HEK293 (cell line): ENCODE data around the gene PLEKHA3.

Experiments used
- IKZF3 ChIP-seq: fragments of 450-650 bp; IDR thresholded peaks from 2 replicates; pipeline ENCODE4 v1.5.0; 2018; ENCODE audit warnings: missing biosample characterization, mild to moderate bottlenecking, missing genetic modification characterization, moderate library complexity
- REPIN1 ChIP-seq: fragments of 450-650 bp; formaldehyde crosslinking; IDR thresholded peaks from 2 replicates; pipeline ENCODE4 v1.5.1; 2017; ENCODE audit warnings: missing biosample characterization, missing genetic modification characterization, low read depth
- SETDB1 ChIP-seq: IDR thresholded peaks from one replicate; pipeline ENCODE4 v1.6.1; 2017; ENCODE audit warnings: mild to moderate bottlenecking, low read length, moderate library complexity, mixed read lengths; ENCODE audit not compliant: insufficient read length
- SP2 ChIP-seq: fragments of 450-650 bp; formaldehyde crosslinking; IDR thresholded peaks from 2 replicates; pipeline ENCODE4 v1.5.1; 2016; ENCODE audit warnings: missing biosample characterization, missing genetic modification characterization
- ZBTB8A ChIP-seq: fragments of 450-650 bp; formaldehyde crosslinking; IDR thresholded peaks from 2 replicates; pipeline ENCODE4 v1.5.1; 2016; ENCODE audit warnings: missing biosample characterization, missing genetic modification characterization
- ZIC2 ChIP-seq: fragments of 450-650 bp; formaldehyde crosslinking; IDR thresholded peaks from 2 replicates; pipeline ENCODE4 v1.5.1; 2016; ENCODE audit warnings: missing biosample characterization, missing genetic modification characterization
- ZNF184 ChIP-seq: fragments of 450-650 bp; IDR thresholded peaks from 2 replicates; pipeline ENCODE4 v1.5.1; 2018; ENCODE audit warnings: missing biosample characterization, mild to moderate bottlenecking, missing genetic modification characterization
- ZNF23 ChIP-seq: fragments of 450-650 bp; formaldehyde crosslinking; IDR thresholded peaks from 2 replicates; pipeline ENCODE4 v1.5.1; 2016; ENCODE audit warnings: missing biosample characterization, missing genetic modification characterization, borderline replicate concordance
- ZNF311 ChIP-seq: fragments of 450-650 bp; formaldehyde crosslinking; IDR thresholded peaks from 2 replicates; pipeline ENCODE4 v1.5.1; 2017; ENCODE audit warnings: missing biosample characterization, missing genetic modification characterization, borderline replicate concordance
- ZNF324 ChIP-seq: fragments of 450-650 bp; formaldehyde crosslinking; IDR thresholded peaks from 2 replicates; pipeline ENCODE4 v1.5.1; 2016; ENCODE audit warnings: missing biosample characterization, missing genetic modification characterization
- ZNF394 ChIP-seq: fragments of 450-650 bp; formaldehyde crosslinking; IDR thresholded peaks from 2 replicates; pipeline ENCODE4 v1.5.1; 2016; ENCODE audit warnings: missing biosample characterization, missing genetic modification characterization, mild to moderate bottlenecking, moderate library complexity, borderline replicate concordance
- ZNF530 ChIP-seq: fragments of 450-650 bp; formaldehyde crosslinking; IDR thresholded peaks from 2 replicates; pipeline ENCODE4 v1.5.1; 2016; ENCODE audit warnings: low read depth, missing biosample characterization, missing genetic modification characterization
- ZNF621 ChIP-seq: fragments of 450-650 bp; formaldehyde crosslinking; IDR thresholded peaks from 2 replicates; pipeline ENCODE4 v1.5.1; 2017; ENCODE audit warnings: missing biosample characterization, missing genetic modification characterization
- TF ChIP-seq, protein P1 (sequence below): fragments of 450-650 bp; formaldehyde crosslinking; IDR thresholded peaks from 2 replicates; pipeline ENCODE4 v1.5.1; 2016; ENCODE audit warnings: missing biosample characterization, missing genetic modification characterization
- TF ChIP-seq, protein P2 (sequence below): fragments of 450-650 bp; formaldehyde crosslinking; conservative IDR thresholded peaks from 2 replicates; pipeline ENCODE4 v1.5.1; 2016; ENCODE audit warnings: low read depth, missing biosample characterization, missing genetic modification characterization
- TF ChIP-seq, protein P3 (sequence below): fragments of 450-650 bp; formaldehyde crosslinking; IDR thresholded peaks from 2 replicates; pipeline ENCODE4 v1.5.1; 2016; ENCODE audit warnings: missing biosample characterization, missing genetic modification characterization
- TF ChIP-seq, protein P4 (sequence below): fragments of 450-650 bp; formaldehyde crosslinking; IDR thresholded peaks from 2 replicates; pipeline ENCODE4 v1.5.1; 2016; ENCODE audit warnings: missing biosample characterization, missing genetic modification characterization
- TF ChIP-seq, protein P5 (sequence below): fragments of 450-650 bp; formaldehyde crosslinking; IDR thresholded peaks from 2 replicates; pipeline ENCODE4 v1.5.1; 2017; ENCODE audit warnings: missing biosample characterization, missing genetic modification characterization
- TF ChIP-seq, protein P6 (sequence below): fragments of 450-650 bp; formaldehyde crosslinking; IDR thresholded peaks from 2 replicates; pipeline ENCODE4 v1.5.1; 2016; ENCODE audit warnings: missing biosample characterization, missing genetic modification characterization

PLEKHA3 gene

DNA sequence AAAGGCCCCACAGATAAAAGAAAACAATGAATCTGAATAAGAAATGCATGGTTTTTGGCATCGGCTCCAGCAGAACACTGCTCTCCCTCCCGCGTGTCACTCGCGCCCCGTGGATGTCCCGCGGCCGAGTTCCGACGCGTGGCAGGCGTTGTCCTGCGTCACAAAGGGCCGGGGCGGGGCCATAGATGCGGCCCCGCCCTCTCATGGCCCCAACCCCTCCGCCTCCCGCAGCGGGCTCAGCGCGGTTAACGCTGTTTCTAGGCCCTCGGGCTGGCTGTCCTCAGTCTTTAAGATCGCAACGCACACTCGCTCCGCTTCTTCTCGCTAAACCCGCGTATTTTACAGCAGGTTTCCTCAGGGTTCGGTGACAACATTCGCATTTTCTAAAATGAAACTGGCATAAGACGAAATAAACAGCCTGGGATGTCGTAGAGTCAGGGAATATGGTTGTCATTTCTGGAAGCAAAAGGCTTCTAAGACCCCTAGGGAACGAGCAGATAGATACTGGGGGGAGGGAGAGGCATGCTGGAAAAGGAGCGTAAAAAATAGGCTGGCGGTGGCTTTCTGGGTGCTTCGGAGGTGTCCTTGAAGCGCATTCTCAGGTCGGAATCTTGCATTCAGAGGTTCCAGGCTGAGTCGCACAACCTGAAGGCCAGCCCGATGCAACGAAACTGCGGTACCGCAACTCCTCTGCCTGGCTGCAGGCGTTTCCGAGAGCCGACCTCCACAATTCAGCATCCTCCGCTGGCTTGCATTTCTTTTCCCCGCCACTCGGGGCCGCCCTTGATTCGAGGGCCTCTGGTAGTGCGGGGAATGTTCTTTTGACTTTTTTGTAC lies 1.6 kb upstream of the PLEKHA3 start, which contains the start of gene FKBP7 (continued):
- TF ChIP-seq, protein P1, sequence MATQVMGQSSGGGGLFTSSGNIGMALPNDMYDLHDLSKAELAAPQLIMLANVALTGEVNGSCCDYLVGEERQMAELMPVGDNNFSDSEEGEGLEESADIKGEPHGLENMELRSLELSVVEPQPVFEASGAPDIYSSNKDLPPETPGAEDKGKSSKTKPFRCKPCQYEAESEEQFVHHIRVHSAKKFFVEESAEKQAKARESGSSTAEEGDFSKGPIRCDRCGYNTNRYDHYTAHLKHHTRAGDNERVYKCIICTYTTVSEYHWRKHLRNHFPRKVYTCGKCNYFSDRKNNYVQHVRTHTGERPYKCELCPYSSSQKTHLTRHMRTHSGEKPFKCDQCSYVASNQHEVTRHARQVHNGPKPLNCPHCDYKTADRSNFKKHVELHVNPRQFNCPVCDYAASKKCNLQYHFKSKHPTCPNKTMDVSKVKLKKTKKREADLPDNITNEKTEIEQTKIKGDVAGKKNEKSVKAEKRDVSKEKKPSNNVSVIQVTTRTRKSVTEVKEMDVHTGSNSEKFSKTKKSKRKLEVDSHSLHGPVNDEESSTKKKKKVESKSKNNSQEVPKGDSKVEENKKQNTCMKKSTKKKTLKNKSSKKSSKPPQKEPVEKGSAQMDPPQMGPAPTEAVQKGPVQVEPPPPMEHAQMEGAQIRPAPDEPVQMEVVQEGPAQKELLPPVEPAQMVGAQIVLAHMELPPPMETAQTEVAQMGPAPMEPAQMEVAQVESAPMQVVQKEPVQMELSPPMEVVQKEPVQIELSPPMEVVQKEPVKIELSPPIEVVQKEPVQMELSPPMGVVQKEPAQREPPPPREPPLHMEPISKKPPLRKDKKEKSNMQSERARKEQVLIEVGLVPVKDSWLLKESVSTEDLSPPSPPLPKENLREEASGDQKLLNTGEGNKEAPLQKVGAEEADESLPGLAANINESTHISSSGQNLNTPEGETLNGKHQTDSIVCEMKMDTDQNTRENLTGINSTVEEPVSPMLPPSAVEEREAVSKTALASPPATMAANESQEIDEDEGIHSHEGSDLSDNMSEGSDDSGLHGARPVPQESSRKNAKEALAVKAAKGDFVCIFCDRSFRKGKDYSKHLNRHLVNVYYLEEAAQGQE (tag by site-specific recombination) = 0 out of 2 replicates have a peak, but pooled peaks have one; percentile 33
- no peak for TF ChIP-seq ZNF530 (tag by site-specific recombination)
- no peak for TF ChIP-seq REPIN1 (tag by site-specific recombination)
- 0 out of 2 replicates have a peak, but pooled peaks have one; percentile 22 for TF ChIP-seq ZNF394 (tag by site-specific recombination)
- no peak for TF ChIP-seq ZNF311 (tag by site-specific recombination)
- TF ChIP-seq IKZF3 (tag by site-specific recombination) = peak; percentile 59; the same call in 1 of the 2 replicates
- TF ChIP-seq SETDB1 = peak; percentile 72
- peak; percentile 64 for TF ChIP-seq SP2
- TF ChIP-seq ZIC2 (tag by site-specific recombination) = peak; percentile 60
- TF ChIP-seq, protein P2, sequence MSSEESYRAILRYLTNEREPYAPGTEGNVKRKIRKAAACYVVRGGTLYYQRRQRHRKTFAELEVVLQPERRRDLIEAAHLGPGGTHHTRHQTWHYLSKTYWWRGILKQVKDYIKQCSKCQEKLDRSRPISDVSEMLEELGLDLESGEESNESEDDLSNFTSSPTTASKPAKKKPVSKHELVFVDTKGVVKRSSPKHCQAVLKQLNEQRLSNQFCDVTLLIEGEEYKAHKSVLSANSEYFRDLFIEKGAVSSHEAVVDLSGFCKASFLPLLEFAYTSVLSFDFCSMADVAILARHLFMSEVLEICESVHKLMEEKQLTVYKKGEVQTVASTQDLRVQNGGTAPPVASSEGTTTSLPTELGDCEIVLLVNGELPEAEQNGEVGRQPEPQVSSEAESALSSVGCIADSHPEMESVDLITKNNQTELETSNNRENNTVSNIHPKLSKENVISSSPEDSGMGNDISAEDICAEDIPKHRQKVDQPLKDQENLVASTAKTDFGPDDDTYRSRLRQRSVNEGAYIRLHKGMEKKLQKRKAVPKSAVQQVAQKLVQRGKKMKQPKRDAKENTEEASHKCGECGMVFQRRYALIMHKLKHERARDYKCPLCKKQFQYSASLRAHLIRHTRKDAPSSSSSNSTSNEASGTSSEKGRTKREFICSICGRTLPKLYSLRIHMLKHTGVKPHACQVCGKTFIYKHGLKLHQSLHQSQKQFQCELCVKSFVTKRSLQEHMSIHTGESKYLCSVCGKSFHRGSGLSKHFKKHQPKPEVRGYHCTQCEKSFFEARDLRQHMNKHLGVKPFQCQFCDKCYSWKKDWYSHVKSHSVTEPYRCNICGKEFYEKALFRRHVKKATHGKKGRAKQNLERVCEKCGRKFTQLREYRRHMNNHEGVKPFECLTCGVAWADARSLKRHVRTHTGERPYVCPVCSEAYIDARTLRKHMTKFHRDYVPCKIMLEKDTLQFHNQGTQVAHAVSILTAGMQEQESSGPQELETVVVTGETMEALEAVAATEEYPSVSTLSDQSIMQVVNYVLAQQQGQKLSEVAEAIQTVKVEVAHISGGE (tag by site-specific recombination) = 0 out of 2 replicates have a peak, but pooled peaks have one; percentile 12
- TF ChIP-seq, protein P3, sequence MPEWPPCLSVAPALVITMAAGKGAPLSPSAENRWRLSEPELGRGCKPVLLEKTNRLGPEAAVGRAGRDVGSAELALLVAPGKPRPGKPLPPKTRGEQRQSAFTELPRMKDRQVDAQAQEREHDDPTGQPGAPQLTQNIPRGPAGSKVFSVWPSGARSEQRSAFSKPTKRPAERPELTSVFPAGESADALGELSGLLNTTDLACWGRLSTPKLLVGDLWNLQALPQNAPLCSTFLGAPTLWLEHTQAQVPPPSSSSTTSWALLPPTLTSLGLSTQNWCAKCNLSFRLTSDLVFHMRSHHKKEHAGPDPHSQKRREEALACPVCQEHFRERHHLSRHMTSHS (tag by site-specific recombination) = no peak
- no peak for TF ChIP-seq ZNF324 (tag by site-specific recombination)
- TF ChIP-seq, protein P4, sequence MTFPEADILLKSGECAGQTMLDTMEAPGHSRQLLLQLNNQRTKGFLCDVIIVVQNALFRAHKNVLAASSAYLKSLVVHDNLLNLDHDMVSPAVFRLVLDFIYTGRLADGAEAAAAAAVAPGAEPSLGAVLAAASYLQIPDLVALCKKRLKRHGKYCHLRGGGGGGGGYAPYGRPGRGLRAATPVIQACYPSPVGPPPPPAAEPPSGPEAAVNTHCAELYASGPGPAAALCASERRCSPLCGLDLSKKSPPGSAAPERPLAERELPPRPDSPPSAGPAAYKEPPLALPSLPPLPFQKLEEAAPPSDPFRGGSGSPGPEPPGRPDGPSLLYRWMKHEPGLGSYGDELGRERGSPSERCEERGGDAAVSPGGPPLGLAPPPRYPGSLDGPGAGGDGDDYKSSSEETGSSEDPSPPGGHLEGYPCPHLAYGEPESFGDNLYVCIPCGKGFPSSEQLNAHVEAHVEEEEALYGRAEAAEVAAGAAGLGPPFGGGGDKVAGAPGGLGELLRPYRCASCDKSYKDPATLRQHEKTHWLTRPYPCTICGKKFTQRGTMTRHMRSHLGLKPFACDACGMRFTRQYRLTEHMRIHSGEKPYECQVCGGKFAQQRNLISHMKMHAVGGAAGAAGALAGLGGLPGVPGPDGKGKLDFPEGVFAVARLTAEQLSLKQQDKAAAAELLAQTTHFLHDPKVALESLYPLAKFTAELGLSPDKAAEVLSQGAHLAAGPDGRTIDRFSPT (tag by site-specific recombination) = no peak
- TF ChIP-seq ZNF184 (tag by site-specific recombination) = no peak
- TF ChIP-seq ZNF621 = no peak
- TF ChIP-seq ZBTB8A (tag by site-specific recombination) = 0 out of 2 replicates have a peak, but pooled peaks have one; percentile 22
- TF ChIP-seq, protein P5, sequence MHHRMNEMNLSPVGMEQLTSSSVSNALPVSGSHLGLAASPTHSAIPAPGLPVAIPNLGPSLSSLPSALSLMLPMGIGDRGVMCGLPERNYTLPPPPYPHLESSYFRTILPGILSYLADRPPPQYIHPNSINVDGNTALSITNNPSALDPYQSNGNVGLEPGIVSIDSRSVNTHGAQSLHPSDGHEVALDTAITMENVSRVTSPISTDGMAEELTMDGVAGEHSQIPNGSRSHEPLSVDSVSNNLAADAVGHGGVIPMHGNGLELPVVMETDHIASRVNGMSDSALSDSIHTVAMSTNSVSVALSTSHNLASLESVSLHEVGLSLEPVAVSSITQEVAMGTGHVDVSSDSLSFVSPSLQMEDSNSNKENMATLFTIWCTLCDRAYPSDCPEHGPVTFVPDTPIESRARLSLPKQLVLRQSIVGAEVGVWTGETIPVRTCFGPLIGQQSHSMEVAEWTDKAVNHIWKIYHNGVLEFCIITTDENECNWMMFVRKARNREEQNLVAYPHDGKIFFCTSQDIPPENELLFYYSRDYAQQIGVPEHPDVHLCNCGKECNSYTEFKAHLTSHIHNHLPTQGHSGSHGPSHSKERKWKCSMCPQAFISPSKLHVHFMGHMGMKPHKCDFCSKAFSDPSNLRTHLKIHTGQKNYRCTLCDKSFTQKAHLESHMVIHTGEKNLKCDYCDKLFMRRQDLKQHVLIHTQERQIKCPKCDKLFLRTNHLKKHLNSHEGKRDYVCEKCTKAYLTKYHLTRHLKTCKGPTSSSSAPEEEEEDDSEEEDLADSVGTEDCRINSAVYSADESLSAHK (tag by site-specific recombination) = peak; percentile 93
- TF ChIP-seq, protein P6, sequence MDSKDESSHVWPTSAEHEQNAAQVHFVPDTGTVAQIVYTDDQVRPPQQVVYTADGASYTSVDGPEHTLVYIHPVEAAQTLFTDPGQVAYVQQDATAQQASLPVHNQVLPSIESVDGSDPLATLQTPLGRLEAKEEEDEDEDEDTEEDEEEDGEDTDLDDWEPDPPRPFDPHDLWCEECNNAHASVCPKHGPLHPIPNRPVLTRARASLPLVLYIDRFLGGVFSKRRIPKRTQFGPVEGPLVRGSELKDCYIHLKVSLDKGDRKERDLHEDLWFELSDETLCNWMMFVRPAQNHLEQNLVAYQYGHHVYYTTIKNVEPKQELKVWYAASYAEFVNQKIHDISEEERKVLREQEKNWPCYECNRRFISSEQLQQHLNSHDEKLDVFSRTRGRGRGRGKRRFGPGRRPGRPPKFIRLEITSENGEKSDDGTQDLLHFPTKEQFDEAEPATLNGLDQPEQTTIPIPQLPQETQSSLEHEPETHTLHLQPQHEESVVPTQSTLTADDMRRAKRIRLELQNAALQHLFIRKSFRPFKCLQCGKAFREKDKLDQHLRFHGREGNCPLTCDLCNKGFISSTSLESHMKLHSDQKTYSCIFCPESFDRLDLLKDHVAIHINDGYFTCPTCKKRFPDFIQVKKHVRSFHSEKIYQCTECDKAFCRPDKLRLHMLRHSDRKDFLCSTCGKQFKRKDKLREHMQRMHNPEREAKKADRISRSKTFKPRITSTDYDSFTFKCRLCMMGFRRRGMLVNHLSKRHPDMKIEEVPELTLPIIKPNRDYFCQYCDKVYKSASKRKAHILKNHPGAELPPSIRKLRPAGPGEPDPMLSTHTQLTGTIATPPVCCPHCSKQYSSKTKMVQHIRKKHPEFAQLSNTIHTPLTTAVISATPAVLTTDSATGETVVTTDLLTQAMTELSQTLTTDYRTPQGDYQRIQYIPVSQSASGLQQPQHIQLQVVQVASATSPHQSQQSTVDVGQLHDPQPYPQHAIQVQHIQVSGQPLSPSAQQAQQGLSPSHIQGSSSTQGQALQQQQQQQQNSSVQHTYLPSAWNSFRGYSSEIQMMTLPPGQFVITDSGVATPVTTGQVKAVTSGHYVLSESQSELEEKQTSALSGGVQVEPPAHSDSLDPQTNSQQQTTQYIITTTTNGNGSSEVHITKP (tag by site-specific recombination) = peak; percentile 32; the same call in 1 of the 2 replicates
- no peak for TF ChIP-seq ZNF23 (tag by site-specific recombination)
